Neural cell (in vitro differentiated cells): ENCODE results near the gene RABEP2. TPM values are rescaled to one million over a fixed set of nuclear protein-coding genes. Genes with fewer than 3 reads are reported as not detected.

ENCODE experiments used
- polyA plus RNA-seq: library from polyadenylated mRNA; depleted of rRNA; stranded (reverse); fragments of >200 nt; gene quantifications from 2 replicates; pipeline ENCODE4 v1.2.3, GENCODE V29; 2014
- small RNA-seq, 3 experiments: library from RNA; depleted of rRNA; stranded (forward); fragments of <200 nt; gene quantifications; one replicate each; pipeline ENCODE3, GENCODE V24; 2012

The RABEP2 gene
- polyA plus RNA-seq, 1 donor from 2014 or later, result 27.5 TPM

Small RNA genes within 50 kb of the gene (small RNA-seq; reads per million reads assigned to genes)
- gene RF00416, result 0 reads per million in 3 experiments

Other genes with a start within 250 kb of the RABEP2 start
- gene EIF3C, start 213.8 kb downstream of the RABEP2 start, polyA plus RNA-seq, result 85.5 and 92.9 TPM in 2 replicates
- gene NPIPB9, start 173.5 kb downstream of the RABEP2 start, polyA plus RNA-seq, result 3.1 and 3.5 TPM in 2 replicates
- 24.0 and 38.3 TPM in 2 replicates for gene ATXN2L, start 102.2 kb downstream of the RABEP2 start, polyA plus RNA-seq
- 144 and 157 TPM in 2 replicates for gene TUFM, start 78.9 kb downstream of the RABEP2 start, polyA plus RNA-seq
- 42.2 and 48.2 TPM in 2 replicates for gene SH2B1, start 61.4 kb downstream of the RABEP2 start, polyA plus RNA-seq
- gene ATP2A1, start 46.8 kb downstream of the RABEP2 start, polyA plus RNA-seq, result 0.06 and 0.54 TPM in 2 replicates
- not detected in 2 replicates for gene CD19, start 6.7 kb upstream of the RABEP2 start, polyA plus RNA-seq
- gene NFATC2IP, start 25.7 kb upstream of the RABEP2 start, polyA plus RNA-seq, result 39.1 and 42.6 TPM in 2 replicates
- gene SPNS1, start 49.5 kb upstream of the RABEP2 start, polyA plus RNA-seq, result 41.6 and 47.3 TPM in 2 replicates
- gene LAT, start 59.8 kb upstream of the RABEP2 start, polyA plus RNA-seq, result 6.4 and 9.1 TPM in 2 replicates